ENCODE results near the gene PHF5A. TPM values are rescaled to one million over a fixed set of nuclear protein-coding genes. Genes with fewer than 3 reads are reported as not detected.

PHF5A gene
- total RNA-seq, 1 donor from 2014 or later = 44.2 TPM

DNA sequence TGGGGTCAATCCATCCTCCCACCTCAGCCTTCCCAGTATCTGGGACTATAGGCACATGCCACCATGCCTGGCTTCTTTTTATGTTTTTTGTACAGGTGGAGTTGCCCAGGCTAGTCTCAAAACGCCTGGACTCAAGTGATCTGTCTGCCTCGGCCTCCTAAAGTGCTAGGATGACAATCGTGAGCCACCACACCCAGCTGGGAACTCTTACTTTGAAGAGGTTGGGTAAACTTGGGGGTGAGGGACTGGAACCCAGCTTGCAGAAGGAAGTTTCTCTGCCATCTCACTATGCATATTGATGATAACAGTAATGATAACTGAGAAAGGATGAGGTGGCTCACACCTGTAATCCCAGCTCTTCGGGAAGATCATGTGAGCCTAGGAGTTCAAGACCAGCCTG, 36.3 kb upstream of the PHF5A start:
- Mint-ChIP-seq H3K9me3 (no peaks in the 10 kb centered on the region), H3K4me1 (no peaks in the 10 kb centered on the region), H3K4me3 (no peak overlapping the region), H3K36me3 (peaks cover 10% of the 10 kb centered on the region), H3K27me3 (ENCODE audit: low read depth) (no peaks in the 10 kb centered on the region), H3K27ac (no peak overlapping the region)
- DNase-seq (ENCODE audit: low spot score in 2 of 2, unreplicated experiment in 2 of 2) = no peak
- TF ChIP-seq, protein P1, sequence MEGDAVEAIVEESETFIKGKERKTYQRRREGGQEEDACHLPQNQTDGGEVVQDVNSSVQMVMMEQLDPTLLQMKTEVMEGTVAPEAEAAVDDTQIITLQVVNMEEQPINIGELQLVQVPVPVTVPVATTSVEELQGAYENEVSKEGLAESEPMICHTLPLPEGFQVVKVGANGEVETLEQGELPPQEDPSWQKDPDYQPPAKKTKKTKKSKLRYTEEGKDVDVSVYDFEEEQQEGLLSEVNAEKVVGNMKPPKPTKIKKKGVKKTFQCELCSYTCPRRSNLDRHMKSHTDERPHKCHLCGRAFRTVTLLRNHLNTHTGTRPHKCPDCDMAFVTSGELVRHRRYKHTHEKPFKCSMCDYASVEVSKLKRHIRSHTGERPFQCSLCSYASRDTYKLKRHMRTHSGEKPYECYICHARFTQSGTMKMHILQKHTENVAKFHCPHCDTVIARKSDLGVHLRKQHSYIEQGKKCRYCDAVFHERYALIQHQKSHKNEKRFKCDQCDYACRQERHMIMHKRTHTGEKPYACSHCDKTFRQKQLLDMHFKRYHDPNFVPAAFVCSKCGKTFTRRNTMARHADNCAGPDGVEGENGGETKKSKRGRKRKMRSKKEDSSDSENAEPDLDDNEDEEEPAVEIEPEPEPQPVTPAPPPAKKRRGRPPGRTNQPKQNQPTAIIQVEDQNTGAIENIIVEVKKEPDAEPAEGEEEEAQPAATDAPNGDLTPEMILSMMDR (IDR thresholded peaks at IDR 0.05; ENCODE audit: unreplicated experiment) = no peak

DNA sequence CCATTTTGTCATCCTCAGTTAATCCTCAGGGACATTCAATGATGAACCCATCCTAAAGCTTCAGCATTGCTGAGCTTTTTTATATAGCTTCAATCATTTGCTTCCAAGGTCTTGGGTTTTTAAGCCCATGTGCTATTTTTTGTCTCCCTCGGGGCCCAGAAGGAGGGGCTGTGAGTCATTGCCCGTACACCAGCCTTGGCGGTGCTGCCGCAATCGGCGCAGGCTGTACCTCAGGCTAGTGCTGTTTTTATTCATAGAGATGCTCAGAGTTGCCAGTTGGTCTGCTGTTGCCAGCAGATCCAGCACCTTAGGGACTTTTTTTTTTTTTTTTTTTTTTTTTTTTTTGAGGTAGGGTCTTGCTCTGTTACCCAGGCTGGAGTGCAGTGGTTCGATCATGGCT, 35.9 kb upstream of the PHF5A start:
- Mint-ChIP-seq H3K36me3 (peaks cover 8% of the 10 kb centered on the region), H3K27ac (no peak overlapping the region), H3K4me1 (no peaks in the 10 kb centered on the region), H3K27me3 (ENCODE audit: low read depth) (no peaks in the 10 kb centered on the region), H3K4me3 (no peak overlapping the region), H3K9me3 (no peaks in the 10 kb centered on the region)
- DNase-seq (ENCODE audit: low spot score in 2 of 2, unreplicated experiment in 2 of 2) = no peak
- TF ChIP-seq, protein P1 (IDR thresholded peaks at IDR 0.05; ENCODE audit: unreplicated experiment) = no peak

DNA sequence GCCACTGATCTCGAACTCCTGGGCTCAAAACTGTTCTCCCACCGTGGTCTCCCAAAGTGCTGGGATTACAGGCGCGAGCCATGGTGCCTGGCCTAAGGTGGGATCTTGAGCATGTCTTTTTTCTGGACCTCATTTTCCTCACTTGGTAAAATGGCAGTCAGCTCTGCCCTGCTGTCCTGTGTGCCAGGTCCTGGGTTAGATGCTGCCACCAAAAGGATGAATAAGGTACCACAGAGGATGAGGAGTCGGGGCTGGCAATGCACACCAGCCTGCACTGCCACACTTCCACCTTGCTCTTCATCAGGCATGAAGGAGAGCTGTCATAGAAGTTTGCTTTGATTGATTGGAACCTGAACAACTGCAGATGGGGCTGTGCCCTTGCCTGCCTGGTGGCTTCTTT, 32.7 kb upstream of the PHF5A start:
- H3K4me3 Mint-ChIP-seq = no peak overlapping the region
- no peak for DNase-seq (ENCODE audit: low spot score in 2 of 2, unreplicated experiment in 2 of 2)
- H3K4me1 Mint-ChIP-seq = no peaks in the 10 kb centered on the region
- H3K27me3 Mint-ChIP-seq (ENCODE audit: low read depth) = no peaks in the 10 kb centered on the region
- TF ChIP-seq, protein P1 (IDR thresholded peaks at IDR 0.05; ENCODE audit: unreplicated experiment) = no peak
- no peaks in the 10 kb centered on the region for H3K9me3 Mint-ChIP-seq
- no peak overlapping the region for H3K27ac Mint-ChIP-seq
- peaks cover 4% of the 10 kb centered on the region for H3K36me3 Mint-ChIP-seq

DNA sequence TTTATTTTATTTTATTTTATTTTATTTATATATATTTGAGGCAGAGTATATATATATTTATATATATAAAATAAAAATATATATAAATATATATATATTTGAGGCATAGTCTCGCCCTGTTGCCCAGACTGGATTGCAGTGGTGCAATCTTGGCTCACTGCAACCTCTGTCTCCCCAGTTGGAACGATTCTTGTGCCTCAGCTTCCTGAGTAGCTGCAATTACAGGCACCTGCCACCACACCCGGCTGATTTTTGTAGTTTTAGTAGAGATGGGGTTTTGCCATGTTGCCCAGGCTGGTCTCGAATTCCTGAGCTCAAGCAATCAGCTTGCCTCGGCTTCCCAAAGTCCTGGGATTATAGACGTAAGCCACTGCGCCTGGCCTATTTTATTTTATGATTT, 31.8 kb upstream of the PHF5A start:
- H3K4me1 Mint-ChIP-seq = no peaks in the 10 kb centered on the region
- H3K4me3 Mint-ChIP-seq = no peak overlapping the region
- DNase-seq (ENCODE audit: low spot score in 2 of 2, unreplicated experiment in 2 of 2) = no peak
- TF ChIP-seq, protein P1 (IDR thresholded peaks at IDR 0.05; ENCODE audit: unreplicated experiment) = no peak
- no peaks in the 10 kb centered on the region for H3K9me3 Mint-ChIP-seq
- H3K27me3 Mint-ChIP-seq (ENCODE audit: low read depth) = no peaks in the 10 kb centered on the region
- no peak overlapping the region for H3K27ac Mint-ChIP-seq
- peaks cover 4% of the 10 kb centered on the region for H3K36me3 Mint-ChIP-seq

DNA sequence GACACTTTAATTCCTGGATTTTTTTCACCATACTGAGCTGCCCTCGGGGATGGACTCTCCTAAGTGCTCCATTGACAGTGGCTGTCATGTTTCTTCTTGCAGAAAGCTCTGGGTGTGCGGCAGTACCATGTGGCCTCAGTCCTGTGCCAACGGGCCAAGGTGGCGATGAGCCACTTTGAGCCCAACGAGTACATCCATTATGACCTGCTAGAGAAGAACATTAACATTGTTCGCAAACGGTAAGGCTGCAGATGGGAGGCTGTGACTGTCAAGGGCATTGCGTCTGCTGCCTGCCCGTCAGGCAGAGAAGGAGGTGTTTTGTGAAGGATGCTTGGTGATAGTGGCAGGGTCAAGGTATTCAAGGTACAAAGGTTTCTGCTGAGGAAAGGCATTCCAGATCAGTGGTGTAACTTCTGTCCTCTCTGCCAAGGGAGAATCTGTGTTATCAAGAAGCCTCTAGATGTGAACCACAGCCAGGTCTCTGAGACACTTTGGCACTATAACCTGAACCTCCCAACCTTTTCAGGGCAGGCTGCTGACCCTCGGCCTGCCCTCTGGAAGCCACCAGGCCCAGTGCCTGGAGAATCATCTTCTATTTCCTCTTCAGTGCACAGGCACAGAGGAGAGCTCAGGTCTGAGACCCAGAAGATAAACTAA, 31.3 kb upstream of the PHF5A start:
- Mint-ChIP-seq H3K4me1 (no peaks in the 10 kb centered on the region), H3K27me3 (ENCODE audit: low read depth) (no peaks in the 10 kb centered on the region), H3K9me3 (no peaks in the 10 kb centered on the region), H3K27ac (no peak overlapping the region), H3K4me3 (no peak overlapping the region), H3K36me3 (peaks cover 4% of the 10 kb centered on the region)
- DNase-seq (ENCODE audit: low spot score in 2 of 2, unreplicated experiment in 2 of 2) = no peak
- TF ChIP-seq, protein P1 (IDR thresholded peaks at IDR 0.05; ENCODE audit: unreplicated experiment) = no peak

Data from mesothelial cell of epicardium (in vitro differentiated cells).